GM12864 (cell line): ENCODE measurements around the gene TMEM243.

ENCODE experiments used
- DNase-seq: peaks from one replicate; pipeline ENCODE4 v3.0.0-alpha.2; 2011; ENCODE audit warnings: low read depth
- H3K4me3 ChIP-seq: 2 replicates; pipeline ENCODE4 v1.5.1; 2011; ENCODE audit warnings: mild to moderate bottlenecking, low read depth, low read length, control low read depth
- TF ChIP-seq, protein P1 (sequence below): IDR thresholded peaks from 2 replicates; pipeline ENCODE4 v1.5.1; 2011; ENCODE audit warnings: low read depth, mild to moderate bottlenecking, moderate library complexity, low read length, control low read depth, inconsistent platforms; ENCODE audit errors: missing control alignments

Gene TMEM243

DNA sequence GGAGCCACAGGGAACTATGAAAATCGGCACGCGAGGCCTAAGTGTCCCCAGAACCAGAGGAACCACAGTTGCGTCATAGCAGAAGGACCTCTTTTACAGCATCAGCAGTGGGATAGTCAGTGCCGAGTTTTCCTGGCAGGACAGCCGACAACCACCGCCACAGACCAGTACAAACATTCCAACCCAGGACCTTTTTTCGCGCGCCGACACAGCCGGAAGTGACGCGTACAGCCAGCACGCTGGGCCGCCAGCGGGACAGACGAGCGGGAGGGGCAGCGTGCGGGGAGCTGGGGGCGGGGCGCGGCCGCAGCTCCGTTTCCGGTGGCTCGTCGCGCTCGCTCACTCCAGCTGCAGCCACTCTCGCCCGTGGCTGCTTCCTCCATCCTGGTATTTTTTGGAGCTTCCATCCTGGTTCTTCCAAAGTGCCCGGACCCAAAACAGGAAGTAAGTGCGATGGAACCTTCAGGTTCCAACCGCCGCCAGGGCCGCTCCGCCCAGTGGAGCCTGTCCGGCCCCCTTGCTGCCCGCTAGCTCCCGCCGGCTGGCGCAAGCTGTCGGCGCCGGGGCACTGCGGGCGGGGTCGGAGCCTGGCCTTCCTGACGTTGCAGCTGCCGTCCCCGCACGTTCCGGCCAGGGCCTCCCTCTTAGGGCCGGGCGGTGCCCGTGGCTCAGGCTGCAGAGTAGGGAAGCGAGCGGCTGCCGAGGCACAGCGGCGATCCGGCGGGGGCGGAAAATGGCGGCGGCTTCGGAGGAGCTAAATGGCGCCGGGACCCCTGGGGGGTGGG is 67.2 kb downstream of the TMEM243 start, which contains the start of gene DMTF1:
TSS of gene DMTF1 (plus strand) at position 342 of the 785 bp plus-strand sequence. CDS start 12,489 bp downstream, outside the sequence.
- peak within 1 kb of the TSS; percentile 87 for H3K4me3 ChIP-seq
- TF ChIP-seq, protein P1, sequence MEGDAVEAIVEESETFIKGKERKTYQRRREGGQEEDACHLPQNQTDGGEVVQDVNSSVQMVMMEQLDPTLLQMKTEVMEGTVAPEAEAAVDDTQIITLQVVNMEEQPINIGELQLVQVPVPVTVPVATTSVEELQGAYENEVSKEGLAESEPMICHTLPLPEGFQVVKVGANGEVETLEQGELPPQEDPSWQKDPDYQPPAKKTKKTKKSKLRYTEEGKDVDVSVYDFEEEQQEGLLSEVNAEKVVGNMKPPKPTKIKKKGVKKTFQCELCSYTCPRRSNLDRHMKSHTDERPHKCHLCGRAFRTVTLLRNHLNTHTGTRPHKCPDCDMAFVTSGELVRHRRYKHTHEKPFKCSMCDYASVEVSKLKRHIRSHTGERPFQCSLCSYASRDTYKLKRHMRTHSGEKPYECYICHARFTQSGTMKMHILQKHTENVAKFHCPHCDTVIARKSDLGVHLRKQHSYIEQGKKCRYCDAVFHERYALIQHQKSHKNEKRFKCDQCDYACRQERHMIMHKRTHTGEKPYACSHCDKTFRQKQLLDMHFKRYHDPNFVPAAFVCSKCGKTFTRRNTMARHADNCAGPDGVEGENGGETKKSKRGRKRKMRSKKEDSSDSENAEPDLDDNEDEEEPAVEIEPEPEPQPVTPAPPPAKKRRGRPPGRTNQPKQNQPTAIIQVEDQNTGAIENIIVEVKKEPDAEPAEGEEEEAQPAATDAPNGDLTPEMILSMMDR = no peak
- peak; percentile 65 for DNase-seq

DNA sequence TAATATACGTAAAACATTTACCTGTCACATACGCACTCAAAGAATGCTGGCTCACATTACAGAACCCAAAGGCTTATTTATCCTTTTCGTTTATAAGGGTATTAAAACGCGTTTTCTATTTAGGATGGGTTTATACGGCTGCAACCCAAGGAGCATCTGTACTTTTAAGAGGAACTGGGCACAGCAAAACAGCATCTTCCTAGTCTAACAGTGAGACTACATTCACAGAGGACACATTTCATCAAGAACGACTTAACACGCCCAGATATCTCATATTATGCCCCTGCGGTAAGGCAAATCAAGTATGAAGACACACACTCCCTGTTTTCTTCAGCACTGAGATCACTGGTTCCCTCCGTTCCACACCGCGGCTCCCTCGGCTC is 67.8 kb downstream of the TMEM243 start:
- peak overlapping the region; percentile 87 for H3K4me3 ChIP-seq
- no peak for DNase-seq
- TF ChIP-seq, protein P1 = no peak

DNA sequence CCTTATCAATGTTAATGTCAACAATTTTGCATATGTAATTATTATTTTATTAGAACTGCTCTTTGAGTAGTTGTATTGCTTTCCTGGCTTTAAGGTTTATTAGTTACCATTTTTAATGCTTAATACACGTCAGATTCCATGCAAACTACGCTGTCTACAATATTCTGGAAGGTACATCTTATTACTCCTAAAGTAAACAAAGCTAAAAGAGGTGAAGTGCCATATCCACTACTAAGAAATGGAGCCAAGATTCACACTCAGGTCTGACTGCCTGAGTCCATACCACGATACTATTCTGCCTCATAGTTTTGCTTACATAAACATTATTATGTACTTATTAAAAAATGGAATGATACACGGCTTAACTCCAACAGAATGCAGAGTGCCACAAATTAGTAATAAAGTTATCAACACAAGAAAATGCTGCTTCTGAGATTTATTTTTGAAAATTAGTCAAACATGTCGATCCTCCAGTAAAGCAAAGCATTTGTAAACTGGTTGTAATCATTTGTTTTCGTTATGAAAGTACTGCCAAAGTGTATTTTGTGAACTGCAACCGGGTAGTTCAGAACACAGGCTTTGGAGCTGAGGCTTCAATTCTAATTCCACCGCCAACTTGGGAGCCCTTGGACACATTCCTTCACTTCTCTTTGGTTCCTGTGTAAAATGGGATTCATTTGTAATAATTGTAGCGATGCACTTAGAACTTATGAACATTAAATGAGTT is 68.4 kb downstream of the TMEM243 start:
- TF ChIP-seq, protein P1 = no peak
- H3K4me3 ChIP-seq = peak overlapping the region; percentile 87; the same call in 1 of the 2 replicates
- DNase-seq = no peak

DNA sequence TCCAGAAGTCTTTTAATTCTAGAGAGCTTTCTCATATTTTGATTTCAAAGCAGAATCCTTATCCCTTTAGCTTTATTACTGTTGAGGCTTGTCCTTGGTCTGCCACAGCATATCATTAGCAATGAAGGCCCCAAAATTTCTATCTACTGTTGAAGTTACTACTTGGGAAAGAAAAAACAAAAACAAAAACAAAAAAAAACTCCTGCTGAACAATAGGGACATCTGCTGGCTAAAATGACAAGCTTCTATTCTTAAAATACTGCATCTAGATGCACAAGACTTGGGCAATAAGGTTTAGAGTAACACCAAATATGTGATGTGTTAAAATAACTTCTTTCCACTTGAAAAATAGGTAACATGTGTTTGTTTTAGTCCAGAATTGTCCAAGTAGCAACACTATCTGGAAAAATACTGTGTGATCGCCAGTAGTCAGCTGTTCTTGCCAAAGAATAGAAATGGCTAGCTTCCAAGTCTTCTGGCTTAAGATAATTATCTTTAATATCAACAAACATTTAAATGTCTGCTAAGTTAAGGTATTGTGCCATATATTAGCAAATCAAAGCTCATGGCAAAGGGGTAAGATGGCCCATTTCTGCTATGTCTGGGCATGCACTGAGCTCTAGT is 71.1 kb downstream of the TMEM243 start:
- TF ChIP-seq, protein P1 = peak; percentile 45
- no peak for DNase-seq
- no peak overlapping the region for H3K4me3 ChIP-seq

DNA sequence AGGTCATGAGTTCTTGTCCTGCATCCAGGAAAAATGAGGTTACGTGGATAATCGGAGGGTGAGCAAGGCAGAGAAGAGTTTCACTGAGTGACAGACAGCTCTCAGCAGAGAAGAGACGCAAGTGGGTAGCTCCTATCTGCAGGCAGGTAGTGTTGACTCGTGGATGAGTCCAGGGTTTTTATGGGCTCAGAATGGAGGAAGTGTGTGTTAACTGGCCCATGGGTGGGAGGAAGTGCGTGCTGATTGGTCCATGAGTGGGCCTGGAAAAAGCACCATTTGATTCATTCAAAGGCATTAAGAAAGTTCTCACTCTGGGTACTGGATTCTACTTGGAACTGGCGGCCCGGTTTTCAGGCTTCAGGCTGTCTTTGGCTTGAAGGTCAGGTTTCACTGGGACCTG is 72.0 kb downstream of the TMEM243 start:
- no peak overlapping the region for H3K4me3 ChIP-seq
- TF ChIP-seq, protein P1 = no peak
- no peak for DNase-seq

DNA sequence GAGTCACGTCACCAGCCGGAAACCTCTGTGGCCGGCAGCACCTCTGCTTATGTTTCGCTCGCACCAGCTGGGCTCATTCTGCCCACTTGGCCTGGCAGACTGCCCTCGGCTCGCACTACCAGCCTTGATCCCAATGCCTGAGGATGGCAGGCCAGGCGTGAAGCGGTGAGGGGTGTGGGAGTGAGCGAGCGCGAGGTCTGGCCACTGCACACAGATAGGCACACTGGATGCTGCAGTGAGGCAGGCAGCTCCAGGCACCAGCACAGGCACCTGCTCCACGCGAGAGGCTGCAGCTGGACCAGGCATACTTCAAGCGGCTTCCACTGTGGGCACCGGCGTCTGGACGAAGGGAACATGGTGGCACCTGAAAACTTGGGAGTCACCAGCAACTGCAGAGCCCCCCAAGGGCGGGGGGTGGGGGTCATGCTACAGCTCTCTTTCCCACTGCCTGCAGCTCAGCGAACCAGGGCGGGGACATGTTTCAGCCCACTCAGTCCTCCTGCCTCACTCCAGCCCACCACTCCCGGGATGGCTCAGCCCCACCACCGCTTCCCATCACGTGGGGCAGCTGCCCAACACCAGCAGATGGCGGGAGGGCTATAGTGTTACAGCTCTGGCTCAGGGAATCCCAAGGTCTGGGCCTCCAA is 72.7 kb downstream of the TMEM243 start:
- H3K4me3 ChIP-seq = no peak overlapping the region
- TF ChIP-seq, protein P1 = no peak
- no peak for DNase-seq
